Naive B cell (primary cell): ENCODE data around the gene RBM15B. TPM values are rescaled to one million over a fixed set of nuclear protein-coding genes. Genes with fewer than 3 reads are reported as not detected.

Experiments used
- ATAC-seq, 2 donors: fragments of 150-1000 bp; cut with Tn5 transposase; 2 replicates each; pipeline ENCODE4 v1.10.0; 2021; ENCODE audit warnings: low read depth in 2 of 2, mild to moderate bottlenecking in 2 of 2, moderate library complexity in 2 of 2
- DNase-seq: peaks from one replicate; pipeline ENCODE4 v3.0.0; 2022
- H3K27ac Mint-ChIP-seq, 6 donors: one replicate each; pipeline ENCODE4 v1.8.0; 2020 to 2022; ENCODE audit warnings: mild to moderate bottlenecking in 6 of 6, mixed read lengths in 6 of 6, moderate library complexity in 5 of 6, inconsistent platforms in 2 of 6
- H3K27me3 Mint-ChIP-seq, 3 donors: one replicate each; pipeline ENCODE4 v1.8.0; 2021 to 2022; ENCODE audit warnings: mixed read lengths in 3 of 3, mild to moderate bottlenecking in 1 of 3
- H3K36me3 Mint-ChIP-seq, 2 donors: one replicate each; pipeline ENCODE4 v1.8.0; 2020 to 2022; ENCODE audit warnings: mixed read lengths in 2 of 2, inconsistent platforms in 1 of 2, mild to moderate bottlenecking in 1 of 2
- H3K4me1 Mint-ChIP-seq, 3 donors: one replicate each; pipeline ENCODE4 v1.8.0; 2020 to 2022; ENCODE audit warnings: mixed read lengths in 3 of 3, inconsistent platforms in 1 of 3, mild to moderate bottlenecking in 1 of 3, moderate library complexity in 1 of 3
- H3K4me3 Mint-ChIP-seq, 8 donors: one replicate each; pipeline ENCODE4 v1.8.0; 2020 to 2022; ENCODE audit warnings: mild to moderate bottlenecking in 8 of 8, mixed read lengths in 8 of 8, moderate library complexity in 8 of 8, inconsistent platforms in 2 of 8
- H3K9me3 Mint-ChIP-seq, 7 donors: one replicate each; pipeline ENCODE4 v1.8.0; 2020 to 2022; ENCODE audit warnings: mixed read lengths in 7 of 7, mild to moderate bottlenecking in 5 of 7, inconsistent platforms in 2 of 7, moderate library complexity in 1 of 7
- polyA plus RNA-seq, 6 donors: library from polyadenylated mRNA; unstranded; fragments of 300-500 nt; fragmentation: Illumina TruSeq; gene quantifications; one replicate each; pipeline ENCODE4 v1.2.3, GENCODE V29; 2021; ENCODE audit warnings: low read depth in 6 of 6

The RBM15B gene
- polyA plus RNA-seq: 10 to 100 TPM; 12.5 to 22.5 (median 14.5) TPM

GRCh38 chr3:51391075-51391565, at the start of gene RBM15B:
TSS of gene RBM15B (plus strand) at chr3:51391285. CDS start at chr3:51391400, 115 bp downstream.
- Mint-ChIP-seq H3K27me3 (no peaks in the 10 kb centered on the region), H3K36me3 (peaks cover 5 to 7% of the 10 kb centered on the region in 2 donors), H3K4me3 (peak within 1 kb of the TSS; percentile 72 to 90 (median 86)), H3K4me1 (peaks cover 32 to 71% (median 53%) of the 10 kb centered on the region in 3 donors), H3K9me3 (no peaks in the 10 kb centered on the region), H3K27ac (peak within 1 kb of the TSS; percentile 76 to 92 (median 84))
- peak; percentile 97 for DNase-seq
- peak; percentile 93 to 95 for ATAC-seq

DNA sequence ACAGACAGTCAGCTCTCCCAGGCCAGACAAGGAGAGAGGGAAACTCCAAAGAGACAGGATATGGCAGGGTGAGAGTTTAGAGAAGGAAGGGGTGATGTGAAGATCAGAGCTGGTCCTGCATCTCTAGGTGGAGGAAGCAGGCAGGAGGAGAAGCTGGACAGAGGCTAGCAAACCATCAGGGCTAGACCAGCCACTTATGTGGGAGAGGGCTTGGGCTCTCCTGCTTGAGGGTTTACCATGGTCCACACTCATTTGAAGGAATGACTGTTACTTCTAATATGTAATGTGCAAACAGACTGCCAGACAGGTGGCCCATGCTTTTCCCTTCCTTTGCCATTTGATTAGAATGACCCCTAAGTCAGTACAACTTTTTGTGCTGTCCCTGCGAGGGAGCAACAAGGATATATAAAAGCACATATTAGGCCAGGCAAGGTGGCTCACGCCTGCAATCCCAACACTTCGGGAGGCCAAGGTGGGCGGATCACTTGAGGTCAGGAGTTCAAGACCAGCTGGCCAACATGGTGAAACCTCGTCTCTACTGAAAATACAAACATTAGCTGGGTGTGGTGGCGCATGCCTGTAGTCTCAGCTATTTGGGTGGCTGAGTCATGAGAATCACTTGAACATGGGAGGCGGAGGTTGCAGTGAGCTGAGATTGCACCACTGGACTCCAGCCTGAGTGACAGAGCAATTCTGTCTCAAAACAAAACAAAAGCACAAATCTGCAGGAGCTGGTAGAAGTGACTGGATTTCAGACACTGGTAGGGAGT, 47.0 kb upstream of the RBM15B start:
- no peak for ATAC-seq
- DNase-seq: no peak
- no peaks in the 10 kb centered on the region for H3K36me3 Mint-ChIP-seq
- no peaks in the 10 kb centered on the region for H3K9me3 Mint-ChIP-seq
- H3K4me3 Mint-ChIP-seq: no peak overlapping the region
- H3K4me1 Mint-ChIP-seq: no peaks in the 10 kb centered on the region
- no peak overlapping the region for H3K27ac Mint-ChIP-seq
- H3K27me3 Mint-ChIP-seq: peaks cover 0 to 9% (median 8%) of the 10 kb centered on the region in 3 donors

GRCh38 chr3:51350751-51351150, 40.3 kb upstream of the RBM15B start:
- no peaks in the 10 kb centered on the region for H3K4me1 Mint-ChIP-seq
- DNase-seq (no peak), ATAC-seq (no peak)
- H3K9me3 Mint-ChIP-seq: no peaks in the 10 kb centered on the region
- no peak overlapping the region for H3K4me3 Mint-ChIP-seq
- H3K27me3 Mint-ChIP-seq: peaks cover 0 to 4% (median 0%) of the 10 kb centered on the region in 3 donors
- no peak overlapping the region for H3K27ac Mint-ChIP-seq
- no peaks in the 10 kb centered on the region for H3K36me3 Mint-ChIP-seq

- ATAC-seq: no peak
- Mint-ChIP-seq H3K4me3 (no peak overlapping the region), H3K9me3 (no peaks in the 10 kb centered on the region), H3K36me3 (no peaks in the 10 kb centered on the region), H3K27me3 (peaks cover 0 to 4% (median 0%) of the 10 kb centered on the region in 3 donors), H3K4me1 (no peaks in the 10 kb centered on the region), H3K27ac (no peak overlapping the region)
- DNase-seq: no peak
Measured at GRCh38 chr3:51353131-51353530, 38.0 kb upstream of the RBM15B start.

- Mint-ChIP-seq H3K27me3 (peaks cover 0 to 4% (median 0%) of the 10 kb centered on the region in 3 donors), H3K4me3 (no peak overlapping the region), H3K27ac (no peak overlapping the region), H3K36me3 (no peaks in the 10 kb centered on the region), H3K4me1 (no peaks in the 10 kb centered on the region), H3K9me3 (no peaks in the 10 kb centered on the region)
- ATAC-seq (peak in 1 of 2 donors; percentile 16), DNase-seq (no peak)
Measured at GRCh38 chr3:51353691-51354090, 37.4 kb upstream of the RBM15B start.

- no peak for DNase-seq
- Mint-ChIP-seq H3K27me3 (peaks cover 0 to 4% (median 0%) of the 10 kb centered on the region in 3 donors), H3K27ac (no peak overlapping the region), H3K4me3 (no peak overlapping the region), H3K9me3 (no peaks in the 10 kb centered on the region), H3K4me1 (no peaks in the 10 kb centered on the region), H3K36me3 (no peaks in the 10 kb centered on the region)
- no peak for ATAC-seq
Measured at GRCh38 chr3:51354172-51354571, 36.9 kb upstream of the RBM15B start.

DNA sequence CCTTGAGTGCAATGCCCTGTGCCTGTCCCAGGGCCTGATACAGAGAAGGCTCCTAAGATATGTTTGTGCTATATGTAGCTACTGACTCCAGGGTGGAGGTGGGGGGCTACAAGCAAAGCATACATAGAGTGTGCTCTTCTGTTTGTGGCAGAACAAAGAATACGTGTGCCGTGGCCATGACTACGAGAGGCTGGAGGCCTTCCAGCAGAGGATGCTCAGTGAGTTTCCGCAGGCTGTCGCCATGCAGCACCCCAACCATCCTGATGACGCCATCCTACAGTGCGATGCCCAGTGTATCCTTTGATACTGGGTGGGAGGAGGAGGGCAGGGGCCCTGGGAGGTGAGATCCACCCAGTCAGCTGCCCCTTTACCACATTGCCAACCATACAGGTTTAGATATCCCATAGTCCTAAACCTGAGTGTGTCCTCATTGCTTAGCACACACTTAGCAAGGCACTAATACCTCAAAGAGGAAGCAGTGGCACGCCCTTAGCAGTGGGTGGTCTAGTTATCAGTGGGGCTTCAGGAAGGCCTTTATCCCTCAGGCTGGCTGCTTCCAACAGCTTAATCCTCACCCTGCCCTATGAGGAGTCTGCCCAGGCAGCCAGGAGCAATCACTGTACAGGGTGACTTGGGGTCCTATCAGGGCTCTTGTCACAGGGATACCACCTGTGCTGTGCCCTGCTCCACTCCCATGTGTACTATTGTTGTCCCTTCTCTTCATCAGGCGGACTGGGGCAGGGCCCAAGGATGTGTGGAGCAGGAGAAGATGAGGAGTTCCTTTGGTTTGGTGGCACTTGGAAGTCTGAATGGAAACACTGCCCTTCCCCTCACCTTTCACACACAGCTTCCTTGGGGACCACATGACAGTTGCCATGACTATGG, 36.1 kb upstream of the RBM15B start:
- H3K4me3 Mint-ChIP-seq: no peak overlapping the region
- ATAC-seq (no peak), DNase-seq (no peak)
- H3K9me3 Mint-ChIP-seq: no peaks in the 10 kb centered on the region
- H3K27me3 Mint-ChIP-seq: peaks cover 0 to 4% (median 0%) of the 10 kb centered on the region in 3 donors
- no peaks in the 10 kb centered on the region for H3K36me3 Mint-ChIP-seq
- H3K27ac Mint-ChIP-seq: peak overlapping the region in 1 of 6 donors; percentile 59
- H3K4me1 Mint-ChIP-seq: no peaks in the 10 kb centered on the region

DNA sequence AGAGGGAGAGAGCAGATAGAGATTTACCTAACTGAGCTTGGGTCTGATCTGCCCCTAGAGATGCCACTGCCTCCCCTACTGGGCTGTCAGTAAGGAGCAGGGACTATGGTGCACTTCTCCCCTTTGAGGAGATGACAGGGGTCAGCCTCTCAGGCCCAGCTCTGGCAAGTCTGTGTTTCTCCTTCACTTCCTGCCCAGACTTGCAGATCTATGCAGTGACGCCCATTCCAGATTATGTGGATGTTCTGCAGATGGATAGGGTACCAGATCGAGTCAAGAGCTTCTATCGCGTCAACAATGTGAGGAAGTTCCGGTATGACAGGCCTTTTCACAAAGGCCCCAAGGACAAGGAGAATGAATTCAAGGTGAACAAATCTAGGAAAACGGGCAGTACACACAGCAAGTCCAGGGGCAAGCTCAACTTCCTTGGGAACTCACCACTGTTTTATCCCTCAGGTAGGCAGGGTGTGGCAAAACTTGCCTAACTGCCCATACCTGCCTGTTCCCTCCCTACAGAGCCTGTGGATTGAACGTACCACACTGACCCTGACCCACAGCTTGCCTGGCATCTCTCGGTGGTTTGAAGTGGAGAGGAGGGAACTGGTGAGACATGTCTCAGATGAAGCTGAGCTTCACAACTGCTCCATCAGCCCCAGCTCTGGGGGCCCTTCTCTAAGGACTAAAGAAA, 35.0 kb upstream of the RBM15B start:
- ATAC-seq: no peak
- H3K27me3 Mint-ChIP-seq: peaks cover 0 to 13% (median 0%) of the 10 kb centered on the region in 3 donors
- no peak for DNase-seq
- H3K36me3 Mint-ChIP-seq: no peaks in the 10 kb centered on the region
- H3K4me3 Mint-ChIP-seq: no peak overlapping the region
- H3K9me3 Mint-ChIP-seq: no peaks in the 10 kb centered on the region
- H3K4me1 Mint-ChIP-seq: no peaks in the 10 kb centered on the region
- H3K27ac Mint-ChIP-seq: peak overlapping the region in 1 of 6 donors; percentile 89

GRCh38 chr3:51357856-51358255, 33.2 kb upstream of the RBM15B start:
- no peak for ATAC-seq
- Mint-ChIP-seq H3K4me3 (no peak overlapping the region), H3K27ac (no peak overlapping the region), H3K4me1 (no peaks in the 10 kb centered on the region), H3K9me3 (no peaks in the 10 kb centered on the region), H3K27me3 (peaks cover 0 to 9% (median 6%) of the 10 kb centered on the region in 3 donors), H3K36me3 (no peaks in the 10 kb centered on the region)
- DNase-seq: no peak

- Mint-ChIP-seq H3K4me3 (no peak overlapping the region), H3K4me1 (no peaks in the 10 kb centered on the region), H3K9me3 (peaks cover 0 to 5% (median 0%) of the 10 kb centered on the region in 7 donors), H3K27ac (no peak overlapping the region), H3K36me3 (no peaks in the 10 kb centered on the region), H3K27me3 (peaks cover 0 to 9% (median 6%) of the 10 kb centered on the region in 3 donors)
- ATAC-seq (no peak), DNase-seq (no peak)
Measured at GRCh38 chr3:51358981-51359380, 32.1 kb upstream of the RBM15B start.

DNA sequence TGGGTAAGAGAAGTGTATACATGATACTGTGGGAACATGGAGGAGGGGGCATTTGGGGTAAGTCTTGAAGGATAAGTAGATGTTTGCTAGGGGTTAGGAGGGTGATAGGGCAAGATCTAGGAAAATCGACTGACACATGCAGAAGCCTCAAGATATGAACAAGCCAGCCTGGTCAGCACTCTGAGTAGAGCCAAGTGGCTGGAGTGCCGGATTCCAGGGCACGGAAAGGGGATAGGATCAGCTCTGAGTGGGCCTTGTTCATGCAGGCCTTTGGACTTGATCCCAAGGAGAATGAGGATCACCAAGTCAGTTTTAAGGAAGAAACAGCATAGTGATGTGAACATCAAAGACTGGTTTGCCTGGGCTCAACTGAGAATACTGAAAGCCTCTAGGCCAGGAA, 30.3 kb upstream of the RBM15B start:
- Mint-ChIP-seq H3K4me3 (no peak overlapping the region), H3K9me3 (peaks cover 0 to 5% (median 0%) of the 10 kb centered on the region in 7 donors)
- no peak for DNase-seq

GRCh38 chr3:51361746-51362145, 29.3 kb upstream of the RBM15B start:
- Mint-ChIP-seq H3K4me3 (no peak overlapping the region), H3K36me3 (no peaks in the 10 kb centered on the region), H3K4me1 (no peaks in the 10 kb centered on the region), H3K9me3 (peaks cover 0 to 5% (median 0%) of the 10 kb centered on the region in 7 donors), H3K27me3 (peaks cover 0 to 27% (median 6%) of the 10 kb centered on the region in 3 donors), H3K27ac (no peak overlapping the region)
- no peak for DNase-seq
- ATAC-seq: no peak

More for the DNA sequence above, 30.3 kb upstream of the RBM15B start:
- Mint-ChIP-seq H3K27ac (peak overlapping the region in 1 of 6 donors; percentile 74), H3K27me3 (peaks cover 0 to 19% (median 6%) of the 10 kb centered on the region in 3 donors), H3K36me3 (no peaks in the 10 kb centered on the region), H3K4me1 (no peaks in the 10 kb centered on the region)
- no peak for ATAC-seq

DNA sequence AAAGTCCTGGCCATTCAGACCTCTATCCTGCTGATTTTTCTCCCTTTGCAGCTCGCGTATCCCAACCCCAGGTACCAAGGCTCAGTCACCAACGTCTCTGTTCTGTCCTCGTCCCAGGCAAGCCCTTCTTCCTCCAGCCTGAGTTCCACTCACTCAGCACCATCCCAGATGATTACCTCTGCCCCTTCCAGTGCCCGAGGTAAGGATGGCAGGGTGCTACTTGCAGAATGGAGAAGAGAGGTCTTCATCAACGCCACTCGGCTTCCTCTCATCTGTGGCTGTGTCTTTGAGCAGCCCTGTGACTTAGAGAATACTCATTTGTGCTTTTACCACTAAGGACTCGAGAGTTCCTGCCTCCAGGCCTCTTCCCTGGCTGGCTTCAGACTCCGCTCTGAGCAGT, 28.6 kb upstream of the RBM15B start:
- Mint-ChIP-seq H3K36me3 (no peaks in the 10 kb centered on the region), H3K27me3 (peaks cover 0 to 34% (median 6%) of the 10 kb centered on the region in 3 donors), H3K4me1 (no peaks in the 10 kb centered on the region), H3K4me3 (no peak overlapping the region), H3K27ac (no peak overlapping the region), H3K9me3 (peaks cover 0 to 5% (median 0%) of the 10 kb centered on the region in 7 donors)
- ATAC-seq (no peak), DNase-seq (no peak)
